K562 (cell line): ENCODE results near the gene GPR85. TPM values are rescaled to one million over a fixed set of nuclear protein-coding genes. Genes with fewer than 3 reads are reported as not detected.

Experiments
- BCOR ChIP-seq: fragments of 450-650 bp; IDR thresholded peaks from 2 replicates; pipeline ENCODE4 v1.6.1; 2016
- CBX8 ChIP-seq: fragments of 200-600 bp; sonication (generic); IDR thresholded peaks from 2 replicates; pipeline ENCODE4 v1.6.1; 2012; ENCODE audit warnings: borderline replicate concordance, mixed run types, low read depth, mild to moderate bottlenecking, moderate library complexity, mixed read lengths, low read length, control low read depth, inconsistent platforms; ENCODE audit not compliant: poor library complexity, severe bottlenecking; ENCODE audit errors: extremely low read depth
- ETS2 ChIP-seq: IDR thresholded peaks from 2 replicates; pipeline ENCODE4 v1.6.1; 2016; ENCODE audit warnings: borderline replicate concordance, missing genetic modification characterization, mild to moderate bottlenecking, moderate library complexity, missing compliant biosample characterization; ENCODE audit not compliant: poor library complexity, severe bottlenecking
- GATAD2B ChIP-seq: fragments of 450-650 bp; IDR thresholded peaks from 2 replicates; pipeline ENCODE4 v1.6.1; 2017; ENCODE audit warnings: mild to moderate bottlenecking, borderline replicate concordance
- KAT2B ChIP-seq: IDR thresholded peaks from one replicate; pipeline ENCODE4 v1.6.1; 2012; ENCODE audit warnings: low read depth, mild to moderate bottlenecking, control low read depth, inconsistent platforms, low read length, moderate library complexity
- LCOR ChIP-seq: sonication (generic); formaldehyde crosslinking; IDR thresholded peaks from 2 replicates; pipeline ENCODE4 v1.8.0; 2022; ENCODE audit warnings: mild to moderate bottlenecking, missing genetic modification reagents
- MCM3 ChIP-seq: fragments of 450-650 bp; IDR thresholded peaks from 2 replicates; pipeline ENCODE4 v1.6.1; 2016
- NEUROD1 ChIP-seq: fragments of 150-350 bp; IDR thresholded peaks from 2 replicates; pipeline ENCODE4 v1.6.1; 2014; ENCODE audit warnings: borderline replicate concordance, low read length, low read depth; ENCODE audit not compliant: partially characterized antibody
- POLR2A ChIP-seq: fragments of 450-650 bp; conservative IDR thresholded peaks from 2 replicates; pipeline ENCODE4 v1.6.1; 2016
- POLR3G ChIP-seq: IDR thresholded peaks from 2 replicates; pipeline ENCODE4 v1.6.1; 2011; ENCODE audit not compliant: insufficient read length, insufficient replicate concordance; ENCODE audit errors: extremely low read depth
- RBFOX2 ChIP-seq: fragments of 200-400 bp; formaldehyde crosslinking; IDR thresholded peaks from 2 replicates; pipeline ENCODE4 v1.6.1; 2017; ENCODE audit warnings: low read depth, mild to moderate bottlenecking, low read length, moderate library complexity
- RFX5 ChIP-seq: IDR thresholded peaks from 2 replicates; pipeline ENCODE4 v1.6.1; 2011; ENCODE audit warnings: low read depth, mild to moderate bottlenecking, improper control_type of control experiment, low read length
- RUNX1 ChIP-seq: sonication (generic); IDR thresholded peaks from 2 replicates; pipeline ENCODE4 v1.6.1; 2016; ENCODE audit warnings: antibody characterized with exemption, low read depth
- TBP ChIP-seq: optimal IDR thresholded peaks from 2 replicates; pipeline ENCODE3; 2011; ENCODE audit warnings: low read depth, low read length, improper control_type of control experiment
- TCF3 ChIP-seq: sonication (generic); formaldehyde crosslinking; IDR thresholded peaks from 2 replicates; pipeline ENCODE4 v1.4.0; 2020; ENCODE audit warnings: mild to moderate bottlenecking, missing genetic modification reagents
- TEAD1 ChIP-seq, 2 experiments: fragments of 450-650 bp in 1 of 2; sonication (generic) in 1 of 2; formaldehyde crosslinking; IDR thresholded peaks; 2 replicates each; pipeline versions ENCODE4 v1.4.0 to v1.8.0; 2020 to 2022; ENCODE audit warnings: mild to moderate bottlenecking in 2 of 2, missing genetic modification reagents in 1 of 2
- XRCC5 ChIP-seq: fragments of 200-400 bp; formaldehyde crosslinking; IDR thresholded peaks from 2 replicates; pipeline ENCODE4 v1.6.1; 2017; ENCODE audit warnings: low read depth, mild to moderate bottlenecking, low read length
- ZNF12 ChIP-seq: sonication (generic); formaldehyde crosslinking; IDR thresholded peaks from 2 replicates; pipeline ENCODE4 v1.4.0; 2020; ENCODE audit warnings: mild to moderate bottlenecking, missing genetic modification reagents
- ZNF124 ChIP-seq: sonication (generic); formaldehyde crosslinking; IDR thresholded peaks from 2 replicates; pipeline ENCODE4 v1.8.1; 2022; ENCODE audit warnings: missing genetic modification reagents
- ZNF395 ChIP-seq: fragments of 200-800 bp; sonication (Bioruptor generic); IDR thresholded peaks from 2 replicates; pipeline ENCODE4 v1.6.1; 2017; ENCODE audit warnings: missing genetic modification characterization, missing compliant biosample characterization
- ZNF785 ChIP-seq: fragments of 250-450 bp; sonication (Bioruptor Pico); IDR thresholded peaks from 2 replicates; pipeline ENCODE4 v1.4.0; 2020; ENCODE audit warnings: mild to moderate bottlenecking
- polyA plus RNA-seq, 8 experiments: library from polyadenylated mRNA; depleted of rRNA in 4 of 8; stranded (reverse) in 5 of 8; unstranded in 3 of 8; fragments of >200 nt; fragmentation: Nextera tagmentation in 2 of 8; fragmentation: Illumina TruSeq in 1 of 8; extraction: Ambion mirVana in 2 of 8; extraction: Trizol in 1 of 8; gene quantifications; 2 replicates each; pipeline versions ENCODE4 v1.2.1 to v1.2.3, GENCODE V29; 2011 to 2014; ENCODE audit warnings: inconsistent platforms in 1 of 8, missing spikeins in 1 of 8
- total RNA-seq, 7 experiments: library from RNA; depleted of rRNA in 6 of 7; stranded (reverse); fragments of >200 nt in 6 of 7; fragmentation: Illumina TruSeq in 2 of 7; extraction: Trizol in 2 of 7; gene quantifications; 2 replicates each; pipeline versions ENCODE4 v1.2.1 to v1.2.3, GENCODE V29; 2011 to 2021; ENCODE audit warnings: low replicate concordance in 1 of 7
- TF ChIP-seq, protein P1 (sequence below): fragments of 450-650 bp; IDR thresholded peaks from 2 replicates; pipeline ENCODE4 v1.7.1; 2018; ENCODE audit warnings: mild to moderate bottlenecking, low read depth; ENCODE audit not compliant: partially characterized antibody
- TF ChIP-seq, protein P2 (sequence below): fragments of 200-400 bp; formaldehyde crosslinking; IDR thresholded peaks from 2 replicates; pipeline ENCODE4 v1.6.1; 2017; ENCODE audit warnings: mild to moderate bottlenecking, low read depth, low read length, moderate library complexity

The GPR85 gene
- total and polyA plus RNA-seq, 9 of the 15 experiments (the other 6 are each of a cell fraction or from before 2014, with no cell fraction given): 2.9 to 18.2 (median 4.0) TPM

DNA sequence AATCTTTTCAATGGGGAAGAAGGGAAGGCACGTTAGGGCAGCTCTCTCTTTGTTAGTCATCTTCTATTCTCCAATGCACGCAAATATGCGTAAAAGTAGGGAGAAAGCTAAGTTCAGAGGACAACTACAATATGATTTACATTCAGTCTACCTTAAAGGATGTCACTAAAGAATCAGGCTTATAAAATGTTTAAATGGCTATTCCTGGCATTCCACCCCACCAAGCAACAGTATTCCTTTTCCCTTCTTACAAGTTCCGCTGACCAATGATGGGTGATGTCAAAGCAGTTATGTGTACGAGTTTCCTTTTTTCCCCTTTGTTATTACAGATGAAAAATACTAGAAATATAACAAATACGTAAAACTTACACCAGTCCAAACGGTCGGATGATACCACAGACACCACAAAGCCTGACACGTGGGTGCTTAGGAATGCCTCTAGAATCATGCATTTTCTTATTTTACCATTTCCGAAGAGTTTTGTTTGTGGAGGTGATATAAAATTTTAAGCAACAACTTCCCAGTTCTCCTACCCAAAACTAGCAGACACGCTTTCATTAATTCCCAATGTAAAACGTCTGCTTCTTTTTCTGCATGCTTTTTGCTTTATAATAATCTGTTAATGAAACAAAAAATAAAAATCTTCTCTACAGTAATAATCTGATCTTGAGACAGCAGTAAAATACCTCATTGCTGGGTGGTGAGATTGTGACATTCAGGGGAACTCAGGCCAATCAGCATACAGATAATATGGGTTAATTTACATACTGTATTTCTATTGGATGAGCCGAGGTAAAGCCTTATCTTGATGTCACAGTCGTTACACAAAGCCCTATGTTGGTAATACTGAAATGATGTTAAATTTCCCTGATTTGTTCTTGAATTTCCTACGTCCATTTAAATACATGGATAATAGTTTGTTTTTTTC is 708 bp upstream of the GPR85 start (continued):
- TF ChIP-seq, protein P1, sequence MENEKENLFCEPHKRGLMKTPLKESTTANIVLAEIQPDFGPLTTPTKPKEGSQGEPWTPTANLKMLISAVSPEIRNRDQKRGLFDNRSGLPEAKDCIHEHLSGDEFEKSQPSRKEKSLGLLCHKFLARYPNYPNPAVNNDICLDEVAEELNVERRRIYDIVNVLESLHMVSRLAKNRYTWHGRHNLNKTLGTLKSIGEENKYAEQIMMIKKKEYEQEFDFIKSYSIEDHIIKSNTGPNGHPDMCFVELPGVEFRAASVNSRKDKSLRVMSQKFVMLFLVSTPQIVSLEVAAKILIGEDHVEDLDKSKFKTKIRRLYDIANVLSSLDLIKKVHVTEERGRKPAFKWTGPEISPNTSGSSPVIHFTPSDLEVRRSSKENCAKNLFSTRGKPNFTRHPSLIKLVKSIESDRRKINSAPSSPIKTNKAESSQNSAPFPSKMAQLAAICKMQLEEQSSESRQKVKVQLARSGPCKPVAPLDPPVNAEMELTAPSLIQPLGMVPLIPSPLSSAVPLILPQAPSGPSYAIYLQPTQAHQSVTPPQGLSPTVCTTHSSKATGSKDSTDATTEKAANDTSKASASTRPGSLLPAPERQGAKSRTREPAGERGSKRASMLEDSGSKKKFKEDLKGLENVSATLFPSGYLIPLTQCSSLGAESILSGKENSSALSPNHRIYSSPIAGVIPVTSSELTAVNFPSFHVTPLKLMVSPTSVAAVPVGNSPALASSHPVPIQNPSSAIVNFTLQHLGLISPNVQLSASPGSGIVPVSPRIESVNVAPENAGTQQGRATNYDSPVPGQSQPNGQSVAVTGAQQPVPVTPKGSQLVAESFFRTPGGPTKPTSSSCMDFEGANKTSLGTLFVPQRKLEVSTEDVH: no peak
- TF ChIP-seq POLR3G: no peak
- no peak for TF ChIP-seq MCM3
- TF ChIP-seq NEUROD1: no peak
- no peak for TF ChIP-seq RBFOX2
- no peak for TF ChIP-seq ZNF395 (CRISPR knock-in tag)
- TF ChIP-seq RFX5: 0 out of 2 replicates have a peak, but pooled peaks have one; percentile 44
- TF ChIP-seq TBP: peak; percentile 55
- TF ChIP-seq ZNF124: no peak
- no peak for TF ChIP-seq KAT2B
- TF ChIP-seq ZNF785: no peak
- TF ChIP-seq LCOR (CRISPR knock-in tag): no peak
- TF ChIP-seq TCF3: no peak
- 0 out of 4 replicates have a peak, but pooled peaks of 1 of the 2 experiments have one; percentile 26 for TF ChIP-seq TEAD1 (CRISPR knock-in tag; IDR thresholded peaks at IDR 0.05)
- TF ChIP-seq RUNX1: no peak
- TF ChIP-seq, protein P2, sequence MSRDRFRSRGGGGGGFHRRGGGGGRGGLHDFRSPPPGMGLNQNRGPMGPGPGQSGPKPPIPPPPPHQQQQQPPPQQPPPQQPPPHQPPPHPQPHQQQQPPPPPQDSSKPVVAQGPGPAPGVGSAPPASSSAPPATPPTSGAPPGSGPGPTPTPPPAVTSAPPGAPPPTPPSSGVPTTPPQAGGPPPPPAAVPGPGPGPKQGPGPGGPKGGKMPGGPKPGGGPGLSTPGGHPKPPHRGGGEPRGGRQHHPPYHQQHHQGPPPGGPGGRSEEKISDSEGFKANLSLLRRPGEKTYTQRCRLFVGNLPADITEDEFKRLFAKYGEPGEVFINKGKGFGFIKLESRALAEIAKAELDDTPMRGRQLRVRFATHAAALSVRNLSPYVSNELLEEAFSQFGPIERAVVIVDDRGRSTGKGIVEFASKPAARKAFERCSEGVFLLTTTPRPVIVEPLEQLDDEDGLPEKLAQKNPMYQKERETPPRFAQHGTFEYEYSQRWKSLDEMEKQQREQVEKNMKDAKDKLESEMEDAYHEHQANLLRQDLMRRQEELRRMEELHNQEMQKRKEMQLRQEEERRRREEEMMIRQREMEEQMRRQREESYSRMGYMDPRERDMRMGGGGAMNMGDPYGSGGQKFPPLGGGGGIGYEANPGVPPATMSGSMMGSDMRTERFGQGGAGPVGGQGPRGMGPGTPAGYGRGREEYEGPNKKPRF: no peak
- no peak for TF ChIP-seq ETS2 (tag)
- no peak for TF ChIP-seq XRCC5
- no peak for TF ChIP-seq BCOR
- no peak for TF ChIP-seq ZNF12
- no peak for TF ChIP-seq CBX8
- TF ChIP-seq POLR2A: no peak
- no peak for TF ChIP-seq GATAD2B
